GM12874 (cell line): ENCODE data around the gene KCNMA1.

Source experiments
- CTCF ChIP-seq: IDR thresholded peaks from 2 replicates; pipeline ENCODE4 v1.5.1; 2011; ENCODE audit warnings: low read depth, mild to moderate bottlenecking, control low read depth, low read length, moderate library complexity; ENCODE audit not compliant: insufficient read depth

KCNMA1 gene

GRCh38 chr10:77071956-77072355 lies 565.7 kb downstream of the KCNMA1 start:
- no peak for TF ChIP-seq CTCF

- TF ChIP-seq CTCF, result no peak
These were observed 566.6 kb downstream of the KCNMA1 start for GRCh38 chr10:77071001-77071511.

GRCh38 chr10:77070346-77070745 lies 567.3 kb downstream of the KCNMA1 start:
- no peak for TF ChIP-seq CTCF

GRCh38 chr10:77068969-77069368 lies 568.6 kb downstream of the KCNMA1 start:
- no peak for TF ChIP-seq CTCF

GRCh38 chr10:77068272-77068671 lies 569.3 kb downstream of the KCNMA1 start:
- no peak for TF ChIP-seq CTCF

GRCh38 chr10:77062381-77062780 lies 575.2 kb downstream of the KCNMA1 start:
- TF ChIP-seq CTCF, result no peak

GRCh38 chr10:77060913-77061312 lies 576.7 kb downstream of the KCNMA1 start:
- no peak for TF ChIP-seq CTCF
